Measurements from ENCODE around the gene PIWIL4. TPM values are rescaled to one million over a fixed set of nuclear protein-coding genes. Genes with fewer than 3 reads are reported as not detected.

Gene PIWIL4
- total and polyA plus RNA-seq, 9 of the 15 experiments (the other 6 are each of a cell fraction or from before 2014, with no cell fraction given): 6.3 to 17.0 (median 10.8) TPM

DNA sequence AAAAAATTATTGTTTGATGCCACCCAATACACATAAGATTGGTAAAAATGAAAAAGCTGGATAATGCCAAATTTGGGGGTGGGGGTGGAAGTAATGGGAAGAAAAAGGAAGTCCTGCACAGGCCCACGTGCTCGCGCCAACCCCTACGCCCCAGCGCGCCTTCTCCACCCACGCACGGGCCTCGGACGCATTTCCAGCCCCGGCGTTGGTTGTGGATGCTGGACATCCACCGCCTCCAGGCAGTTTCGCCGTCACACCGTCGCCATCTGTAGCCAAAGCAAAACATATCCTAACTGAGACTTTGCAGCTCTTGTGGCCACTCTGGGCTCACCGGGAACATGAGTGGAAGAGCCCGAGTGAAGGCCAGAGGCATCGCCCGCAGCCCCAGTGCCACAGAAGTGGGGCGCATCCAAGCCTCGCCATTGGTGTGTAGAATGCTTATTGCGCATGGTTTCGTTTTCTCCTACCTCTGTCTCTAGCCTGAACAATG lies at the start of gene PIWIL4 (continued):
- TF ChIP-seq ZNF431 (CRISPR knock-in tag; IDR thresholded peaks at IDR 0.05): no peak
- TF ChIP-seq, protein P1, sequence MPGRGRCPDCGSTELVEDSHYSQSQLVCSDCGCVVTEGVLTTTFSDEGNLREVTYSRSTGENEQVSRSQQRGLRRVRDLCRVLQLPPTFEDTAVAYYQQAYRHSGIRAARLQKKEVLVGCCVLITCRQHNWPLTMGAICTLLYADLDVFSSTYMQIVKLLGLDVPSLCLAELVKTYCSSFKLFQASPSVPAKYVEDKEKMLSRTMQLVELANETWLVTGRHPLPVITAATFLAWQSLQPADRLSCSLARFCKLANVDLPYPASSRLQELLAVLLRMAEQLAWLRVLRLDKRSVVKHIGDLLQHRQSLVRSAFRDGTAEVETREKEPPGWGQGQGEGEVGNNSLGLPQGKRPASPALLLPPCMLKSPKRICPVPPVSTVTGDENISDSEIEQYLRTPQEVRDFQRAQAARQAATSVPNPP (IDR thresholded peaks at IDR 0.05; ENCODE audit: borderline replicate concordance, insufficient read depth, insufficient read length): no peak
- TF ChIP-seq MNT (conservative IDR thresholded peaks at IDR 0.05): peak; percentile 65 to 84
- TF ChIP-seq ZFP36 (IDR thresholded peaks at IDR 0.05; ENCODE audit: low read depth, low read length, partially characterized antibody): peak; percentile 9
- no peak for TF ChIP-seq TCF3 (CRISPR knock-in tag; IDR thresholded peaks at IDR 0.05)
- no peak for TF ChIP-seq FOXA1 (IDR thresholded peaks at IDR 0.05; ENCODE audit: borderline replicate concordance)
- TF ChIP-seq, protein P2, sequence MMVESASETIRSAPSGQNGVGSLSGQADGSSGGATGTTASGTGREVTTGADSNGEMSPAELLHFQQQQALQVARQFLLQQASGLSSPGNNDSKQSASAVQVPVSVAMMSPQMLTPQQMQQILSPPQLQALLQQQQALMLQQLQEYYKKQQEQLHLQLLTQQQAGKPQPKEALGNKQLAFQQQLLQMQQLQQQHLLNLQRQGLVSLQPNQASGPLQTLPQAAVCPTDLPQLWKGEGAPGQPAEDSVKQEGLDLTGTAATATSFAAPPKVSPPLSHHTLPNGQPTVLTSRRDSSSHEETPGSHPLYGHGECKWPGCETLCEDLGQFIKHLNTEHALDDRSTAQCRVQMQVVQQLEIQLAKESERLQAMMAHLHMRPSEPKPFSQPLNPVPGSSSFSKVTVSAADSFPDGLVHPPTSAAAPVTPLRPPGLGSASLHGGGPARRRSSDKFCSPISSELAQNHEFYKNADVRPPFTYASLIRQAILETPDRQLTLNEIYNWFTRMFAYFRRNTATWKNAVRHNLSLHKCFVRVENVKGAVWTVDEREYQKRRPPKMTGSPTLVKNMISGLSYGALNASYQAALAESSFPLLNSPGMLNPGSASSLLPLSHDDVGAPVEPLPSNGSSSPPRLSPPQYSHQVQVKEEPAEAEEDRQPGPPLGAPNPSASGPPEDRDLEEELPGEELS (CRISPR knock-in tag; IDR thresholded peaks at IDR 0.05; ENCODE audit: borderline replicate concordance): no peak
- TF ChIP-seq CEBPZ (IDR thresholded peaks at IDR 0.05; ENCODE audit: borderline replicate concordance, low read depth, low read length): no peak
- no peak for TF ChIP-seq NCOR1 (IDR thresholded peaks at IDR 0.05)
- no peak for TF ChIP-seq PHF21A (IDR thresholded peaks at IDR 0.05; ENCODE audit: borderline replicate concordance, low read depth)
- no peak for TF ChIP-seq ZNF695 (CRISPR knock-in tag; IDR thresholded peaks at IDR 0.05)
- no peak for TF ChIP-seq ZNF668 (CRISPR knock-in tag; IDR thresholded peaks at IDR 0.05)
- no peak for TF ChIP-seq EWSR1 (IDR thresholded peaks at IDR 0.05; ENCODE audit: borderline replicate concordance, low read depth, partially characterized antibody)
- no peak for TF ChIP-seq KLF13 (tag; IDR thresholded peaks at IDR 0.05; ENCODE audit: borderline replicate concordance, low read depth)
- 0 out of 2 replicates have a peak, but pooled peaks have one; percentile 14 for TF ChIP-seq DPF2 (IDR thresholded peaks at IDR 0.05)
- TF ChIP-seq RBM14 (IDR thresholded peaks at IDR 0.05; ENCODE audit: borderline replicate concordance, insufficient read depth, low read depth, low read length): no peak
- no peak for TF ChIP-seq MCM2 (IDR thresholded peaks at IDR 0.05; ENCODE audit: low read depth)
- no peak for TF ChIP-seq ARHGAP35 (IDR thresholded peaks at IDR 0.05; ENCODE audit: partially characterized antibody)
- no peak for TF ChIP-seq ILK (tag; IDR thresholded peaks at IDR 0.05; ENCODE audit: borderline replicate concordance, low read depth)
- TF ChIP-seq CBFA2T3 (IDR thresholded peaks at IDR 0.05): no peak
- peak; percentile 13; the same call in 1 of the 2 replicates for TF ChIP-seq CREM (IDR thresholded peaks at IDR 0.05; ENCODE audit: low read depth)
